ENCODE measurements around the gene ATP9A. TPM values are rescaled to one million over a fixed set of nuclear protein-coding genes. Genes with fewer than 3 reads are reported as not detected.
A peak's percentile ranks its signal among the peaks of the same experiment; 100 is the strongest.
"Not testable (repeated sequence)": the region's sequence is repeated elsewhere in the genome, so short reads cannot be mapped to it uniquely, and the experiment has no call there.

ATP9A gene
- total and polyA plus RNA-seq, 2 experiments from 2014 or later = 11.3 to 16.9 TPM

- Histone ChIP-seq H3K27me3 (no peaks in the 10 kb centered on the region), H3K36me3 (no peaks in the 10 kb centered on the region), H3K9me3 (ENCODE audit: low read depth) (no peaks in the 10 kb centered on the region), H3K4me3 (no peak overlapping the region), H3K27ac (no peak overlapping the region), H3K4me1 (ENCODE audit: low read depth) (no peaks in the 10 kb centered on the region)
- DNase-seq (ENCODE audit: low read depth in 1 of 2, low spot score in 1 of 2) = peak in 1 of 2 donors; percentile 28
- TF ChIP-seq, protein P1, sequence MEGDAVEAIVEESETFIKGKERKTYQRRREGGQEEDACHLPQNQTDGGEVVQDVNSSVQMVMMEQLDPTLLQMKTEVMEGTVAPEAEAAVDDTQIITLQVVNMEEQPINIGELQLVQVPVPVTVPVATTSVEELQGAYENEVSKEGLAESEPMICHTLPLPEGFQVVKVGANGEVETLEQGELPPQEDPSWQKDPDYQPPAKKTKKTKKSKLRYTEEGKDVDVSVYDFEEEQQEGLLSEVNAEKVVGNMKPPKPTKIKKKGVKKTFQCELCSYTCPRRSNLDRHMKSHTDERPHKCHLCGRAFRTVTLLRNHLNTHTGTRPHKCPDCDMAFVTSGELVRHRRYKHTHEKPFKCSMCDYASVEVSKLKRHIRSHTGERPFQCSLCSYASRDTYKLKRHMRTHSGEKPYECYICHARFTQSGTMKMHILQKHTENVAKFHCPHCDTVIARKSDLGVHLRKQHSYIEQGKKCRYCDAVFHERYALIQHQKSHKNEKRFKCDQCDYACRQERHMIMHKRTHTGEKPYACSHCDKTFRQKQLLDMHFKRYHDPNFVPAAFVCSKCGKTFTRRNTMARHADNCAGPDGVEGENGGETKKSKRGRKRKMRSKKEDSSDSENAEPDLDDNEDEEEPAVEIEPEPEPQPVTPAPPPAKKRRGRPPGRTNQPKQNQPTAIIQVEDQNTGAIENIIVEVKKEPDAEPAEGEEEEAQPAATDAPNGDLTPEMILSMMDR (IDR thresholded peaks at IDR 0.05; ENCODE audit: low read depth, low read length) = no peak
Measured at GRCh38 chr20:51731731-51732095, 36.5 kb downstream of the ATP9A start.

GRCh38 chr20:51729771-51730170, 38.4 kb downstream of the ATP9A start:
- no peak for DNase-seq (ENCODE audit: low read depth in 1 of 2, low spot score in 1 of 2)
- Histone ChIP-seq H3K27me3 (no peaks in the 10 kb centered on the region), H3K4me3 (no peak overlapping the region), H3K27ac (no peak overlapping the region), H3K9me3 (ENCODE audit: low read depth) (no peaks in the 10 kb centered on the region), H3K4me1 (ENCODE audit: low read depth) (no peaks in the 10 kb centered on the region), H3K36me3 (no peaks in the 10 kb centered on the region)
- TF ChIP-seq, protein P1 (IDR thresholded peaks at IDR 0.05; ENCODE audit: low read depth, low read length) = no peak

GRCh38 chr20:51728737-51729136, 39.5 kb downstream of the ATP9A start:
- no peak overlapping the region for H3K4me3 ChIP-seq
- no peak for DNase-seq (ENCODE audit: low read depth in 1 of 2, low spot score in 1 of 2)
- no peaks in the 10 kb centered on the region for H3K4me1 ChIP-seq (ENCODE audit: low read depth)
- no peaks in the 10 kb centered on the region for H3K9me3 ChIP-seq (ENCODE audit: low read depth)
- TF ChIP-seq, protein P1 (IDR thresholded peaks at IDR 0.05; ENCODE audit: low read depth, low read length) = no peak
- H3K27me3 ChIP-seq = no peaks in the 10 kb centered on the region
- no peak overlapping the region for H3K27ac ChIP-seq
- H3K36me3 ChIP-seq = no peaks in the 10 kb centered on the region

- Histone ChIP-seq H3K27me3 (no peaks in the 10 kb centered on the region), H3K36me3 (no peaks in the 10 kb centered on the region), H3K9me3 (ENCODE audit: low read depth) (no peaks in the 10 kb centered on the region), H3K27ac (no peak overlapping the region), H3K4me3 (no peak overlapping the region), H3K4me1 (ENCODE audit: low read depth) (no peaks in the 10 kb centered on the region)
- TF ChIP-seq, protein P1 (IDR thresholded peaks at IDR 0.05; ENCODE audit: low read depth, low read length) = no peak
- DNase-seq (ENCODE audit: low read depth in 1 of 2, low spot score in 1 of 2) = no peak
Measured at GRCh38 chr20:51727872-51728271, 40.3 kb downstream of the ATP9A start.

DNA sequence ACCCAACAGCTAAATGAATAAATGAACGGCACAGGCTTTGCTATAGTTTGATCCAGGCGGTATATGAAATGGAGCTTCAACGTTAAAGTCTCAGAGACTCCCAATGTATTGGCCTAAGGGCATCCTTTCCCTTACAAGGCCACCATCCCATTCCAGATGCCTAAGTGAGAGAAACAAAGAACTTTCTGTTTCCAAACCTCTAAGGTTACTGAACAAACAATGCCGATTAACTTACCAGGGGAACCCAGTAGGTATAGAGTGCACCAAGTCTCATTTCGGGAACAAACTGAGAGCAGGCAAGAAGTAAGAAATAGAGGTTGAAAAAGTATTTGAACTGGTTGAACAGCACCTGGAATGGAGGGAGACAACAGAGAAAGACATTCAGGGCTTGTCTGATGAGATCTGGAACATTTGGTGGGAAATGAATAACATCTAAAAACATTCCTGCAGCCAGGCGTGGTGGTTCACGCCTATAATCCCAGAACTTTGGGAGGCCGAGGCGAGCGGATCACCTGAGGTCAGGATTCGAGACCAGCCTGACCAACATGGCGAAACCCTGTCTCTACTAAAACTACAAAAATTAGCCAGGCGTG, 42.5 kb downstream of the ATP9A start:
- no peaks in the 10 kb centered on the region for H3K36me3 ChIP-seq

GRCh38 chr20:51723026-51723425, 45.2 kb downstream of the ATP9A start:
- DNase-seq (ENCODE audit: low read depth in 1 of 2, low spot score in 1 of 2); H3K9me3 ChIP-seq (ENCODE audit: low read depth); H3K27me3 ChIP-seq; H3K4me1 ChIP-seq (ENCODE audit: low read depth); H3K4me3 ChIP-seq; H3K27ac ChIP-seq; H3K36me3 ChIP-seq: not testable (repeated sequence)

More for the DNA sequence above, 42.5 kb downstream of the ATP9A start:
- Histone ChIP-seq H3K4me1 (ENCODE audit: low read depth) (no peaks in the 10 kb centered on the region), H3K27ac (no peak overlapping the region), H3K27me3 (no peaks in the 10 kb centered on the region), H3K9me3 (ENCODE audit: low read depth) (no peaks in the 10 kb centered on the region), H3K4me3 (no peak overlapping the region)
- DNase-seq (ENCODE audit: low read depth in 1 of 2, low spot score in 1 of 2) = no peak
- TF ChIP-seq, protein P1 (IDR thresholded peaks at IDR 0.05; ENCODE audit: low read depth, low read length) = no peak

DNA sequence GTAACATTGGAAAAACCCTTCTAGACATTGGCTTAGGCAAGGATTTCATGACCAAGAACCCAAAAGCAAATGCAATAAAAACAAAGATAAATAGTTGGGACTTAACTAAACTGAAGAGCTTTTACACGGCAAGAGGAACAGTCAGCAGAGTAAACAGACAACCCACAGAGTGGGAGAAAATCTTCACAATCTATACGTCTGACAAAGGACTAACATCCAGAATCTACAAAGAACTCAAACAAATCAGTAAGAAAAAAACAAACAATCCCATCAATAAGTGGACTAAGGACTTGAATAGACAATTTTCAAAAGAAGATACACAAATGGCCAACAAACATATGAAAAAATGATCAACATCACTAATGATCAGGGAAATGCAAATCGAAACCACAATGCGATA, 45.9 kb downstream of the ATP9A start:
- not testable (repeated sequence) for H3K36me3 ChIP-seq; H3K27me3 ChIP-seq; DNase-seq (ENCODE audit: low read depth in 1 of 2, low spot score in 1 of 2); H3K4me1 ChIP-seq (ENCODE audit: low read depth); H3K27ac ChIP-seq; H3K4me3 ChIP-seq; H3K9me3 ChIP-seq (ENCODE audit: low read depth)

Measured in cardiac muscle cell (in vitro differentiated cells and primary cell).